ENCODE results near the gene DNAH2.
A peak's percentile ranks its signal among the peaks of the same experiment; 100 is the strongest.

- TF ChIP-seq CTCF (IDR thresholded peaks at IDR 0.05): peak in 2 of 12 donors; percentile 3 to 6
- TF ChIP-seq POLR2A (IDR thresholded peaks at IDR 0.05): no peak
Measured at GRCh38 chr17:7857713-7858521, 140.4 kb downstream of the DNAH2 start, which contains the start of gene CYB5D1.
